ENCODE data around the gene CD93. TPM values are rescaled to one million over a fixed set of nuclear protein-coding genes. Genes with fewer than 3 reads are reported as not detected.

CD93 gene
- total RNA-seq, 4 donors from 2014 or later = 17.3 to 22.2 (median 21.1) TPM

- peaks cover 7 to 23% (median 12%) of the 10 kb centered on the region in 3 donors for H3K27me3 ChIP-seq
- ATAC-seq (no peak), DNase-seq (no peak)
- no peaks in the 10 kb centered on the region for H3K4me1 ChIP-seq
- H3K9me3 ChIP-seq = no peaks in the 10 kb centered on the region
- H3K36me3 ChIP-seq = no peaks in the 10 kb centered on the region
- H3K27ac ChIP-seq = no peak overlapping the region
- in situ Hi-C loops (cut with MboI; ENCODE audit: low sequenced_read_pairs in 4 of 4) (loop anchor here (25.0 kb wide), 3 partner anchors 298 to 352 kb away; no protein-coding TSS in a partner anchor), intact Hi-C loops (cut with DNase I; ENCODE audit: low total_unique reads) (no loop called here)
- TF ChIP-seq, protein P1, sequence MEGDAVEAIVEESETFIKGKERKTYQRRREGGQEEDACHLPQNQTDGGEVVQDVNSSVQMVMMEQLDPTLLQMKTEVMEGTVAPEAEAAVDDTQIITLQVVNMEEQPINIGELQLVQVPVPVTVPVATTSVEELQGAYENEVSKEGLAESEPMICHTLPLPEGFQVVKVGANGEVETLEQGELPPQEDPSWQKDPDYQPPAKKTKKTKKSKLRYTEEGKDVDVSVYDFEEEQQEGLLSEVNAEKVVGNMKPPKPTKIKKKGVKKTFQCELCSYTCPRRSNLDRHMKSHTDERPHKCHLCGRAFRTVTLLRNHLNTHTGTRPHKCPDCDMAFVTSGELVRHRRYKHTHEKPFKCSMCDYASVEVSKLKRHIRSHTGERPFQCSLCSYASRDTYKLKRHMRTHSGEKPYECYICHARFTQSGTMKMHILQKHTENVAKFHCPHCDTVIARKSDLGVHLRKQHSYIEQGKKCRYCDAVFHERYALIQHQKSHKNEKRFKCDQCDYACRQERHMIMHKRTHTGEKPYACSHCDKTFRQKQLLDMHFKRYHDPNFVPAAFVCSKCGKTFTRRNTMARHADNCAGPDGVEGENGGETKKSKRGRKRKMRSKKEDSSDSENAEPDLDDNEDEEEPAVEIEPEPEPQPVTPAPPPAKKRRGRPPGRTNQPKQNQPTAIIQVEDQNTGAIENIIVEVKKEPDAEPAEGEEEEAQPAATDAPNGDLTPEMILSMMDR (IDR thresholded peaks at IDR 0.05 in 4 of 5, conservative IDR thresholded peaks at IDR 0.05 in 1 of 5) = no peak
- no peak for TF ChIP-seq POLR2A (IDR thresholded peaks at IDR 0.05)
- no peak overlapping the region for H3K4me3 ChIP-seq
Measured at GRCh38 chr20:23039136-23039875, 46.8 kb downstream of the CD93 start.

DNA sequence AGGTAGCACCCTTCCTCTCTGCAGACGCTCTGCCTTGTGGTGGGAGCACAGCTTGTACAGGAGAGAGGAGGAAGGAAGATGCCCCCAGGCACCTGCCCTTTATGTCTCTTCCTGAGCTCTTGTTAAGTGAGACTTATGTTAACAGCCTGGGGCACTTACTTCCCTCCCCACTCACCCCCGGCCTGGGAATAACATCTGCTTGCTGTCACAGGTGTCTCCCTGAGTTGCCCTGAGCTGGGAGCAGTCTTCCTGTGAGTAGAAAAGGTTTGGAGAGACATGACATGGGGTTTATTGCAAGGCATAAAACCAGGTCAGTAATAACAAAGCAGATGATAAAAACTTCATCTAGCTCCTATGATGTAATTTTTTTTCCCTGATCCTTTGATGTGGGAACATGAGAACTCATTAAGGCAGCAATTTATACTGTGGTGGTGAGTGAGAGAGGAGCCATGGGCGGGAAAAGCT lies 49.1 kb downstream of the CD93 start:
- intact Hi-C loops (cut with DNase I; ENCODE audit: low total_unique reads) (no loop called here), in situ Hi-C loops (cut with MboI; ENCODE audit: low sequenced_read_pairs in 4 of 4) (loop anchor here (25.0 kb wide), 3 partner anchors 300 to 350 kb away; no protein-coding TSS in a partner anchor)
- no peaks in the 10 kb centered on the region for H3K9me3 ChIP-seq
- DNase-seq = no peak
- H3K4me1 ChIP-seq = no peaks in the 10 kb centered on the region
- H3K4me3 ChIP-seq = no peak overlapping the region
- H3K27me3 ChIP-seq = peaks cover 7 to 23% (median 12%) of the 10 kb centered on the region in 3 donors
- ATAC-seq = no peak
- H3K36me3 ChIP-seq = no peaks in the 10 kb centered on the region
- H3K27ac ChIP-seq = no peak overlapping the region
- TF ChIP-seq, protein P1 (IDR thresholded peaks at IDR 0.05 in 4 of 5, conservative IDR thresholded peaks at IDR 0.05 in 1 of 5) = no peak
- no peak for TF ChIP-seq POLR2A (IDR thresholded peaks at IDR 0.05)

- H3K4me3 ChIP-seq = no peak overlapping the region
- no peak for DNase-seq
- in situ Hi-C loops (cut with MboI; ENCODE audit: low sequenced_read_pairs in 4 of 4) = loop anchor here (25.0 kb wide), 3 partner anchors 301 to 349 kb away; no protein-coding TSS in a partner anchor
- intact Hi-C loops (cut with DNase I; ENCODE audit: low total_unique reads) = no loop called here
- H3K9me3 ChIP-seq = no peaks in the 10 kb centered on the region
- H3K27me3 ChIP-seq = peaks cover 7 to 23% (median 12%) of the 10 kb centered on the region in 3 donors
- H3K4me1 ChIP-seq = no peaks in the 10 kb centered on the region
- no peak for ATAC-seq
- TF ChIP-seq POLR2A (IDR thresholded peaks at IDR 0.05) = no peak
- TF ChIP-seq, protein P1 (IDR thresholded peaks at IDR 0.05 in 4 of 5, conservative IDR thresholded peaks at IDR 0.05 in 1 of 5) = no peak
- no peaks in the 10 kb centered on the region for H3K36me3 ChIP-seq
- no peak overlapping the region for H3K27ac ChIP-seq
Measured at GRCh38 chr20:23036371-23036770, 49.8 kb downstream of the CD93 start.

GRCh38 chr20:23035731-23036130 lies 50.4 kb downstream of the CD93 start:
- no peaks in the 10 kb centered on the region for H3K9me3 ChIP-seq
- no peaks in the 10 kb centered on the region for H3K4me1 ChIP-seq
- H3K4me3 ChIP-seq = no peak overlapping the region
- H3K27me3 ChIP-seq = peaks cover 7 to 23% (median 12%) of the 10 kb centered on the region in 3 donors
- no peaks in the 10 kb centered on the region for H3K36me3 ChIP-seq
- in situ Hi-C loops (cut with MboI; ENCODE audit: low sequenced_read_pairs in 4 of 4) (loop anchor here (25.0 kb wide), 3 partner anchors 302 to 348 kb away; no protein-coding TSS in a partner anchor), intact Hi-C loops (cut with DNase I; ENCODE audit: low total_unique reads) (no loop called here)
- DNase-seq (no peak), ATAC-seq (no peak)
- H3K27ac ChIP-seq = no peak overlapping the region
- no peak for TF ChIP-seq POLR2A (IDR thresholded peaks at IDR 0.05)
- TF ChIP-seq, protein P1 (IDR thresholded peaks at IDR 0.05 in 4 of 5, conservative IDR thresholded peaks at IDR 0.05 in 1 of 5) = no peak
